Measurements from ENCODE around the gene CLEC16A. TPM values are rescaled to one million over a fixed set of nuclear protein-coding genes. Genes with fewer than 3 reads are reported as not detected.

CLEC16A gene
- total RNA-seq, 2 donors from 2014 or later = 46.6 to 47.6 TPM

GRCh38 chr16:11024333-11025053 is 80.1 kb downstream of the CLEC16A start:
- Histone ChIP-seq H3K9me3 (peaks cover 6% of the 10 kb centered on the region), H3K27me3 (replicated peaks; ENCODE audit: insufficient read depth) (no peaks in the 10 kb centered on the region), H3K4me1 (ENCODE audit: control insufficient read depth in 1 of 2, low read depth in 2 of 2) (no peaks in the 10 kb centered on the region), H3K4me3 (no peak overlapping the region), H3K27ac (no peak overlapping the region), H3K36me3 (peaks cover 26% of the 10 kb centered on the region)
- ATAC-seq (ENCODE audit: insufficient number of reproducible peaks, low FRiP score, low read depth) (no peak), DNase-seq (ENCODE audit: low spot score) (no peak)
- TF ChIP-seq CTCF (IDR thresholded peaks at IDR 0.05) = no peak

GRCh38 chr16:11025120-11025531 is 80.8 kb downstream of the CLEC16A start:
- no peak overlapping the region for H3K27ac ChIP-seq
- TF ChIP-seq CTCF (IDR thresholded peaks at IDR 0.05) = no peak
- no peaks in the 10 kb centered on the region for H3K4me1 ChIP-seq (ENCODE audit: control insufficient read depth in 1 of 2, low read depth in 2 of 2)
- H3K36me3 ChIP-seq = peaks cover 26% of the 10 kb centered on the region
- DNase-seq (ENCODE audit: low spot score) (no peak), ATAC-seq (ENCODE audit: insufficient number of reproducible peaks, low FRiP score, low read depth) (no peak)
- no peak overlapping the region for H3K4me3 ChIP-seq
- H3K9me3 ChIP-seq = peaks cover 6% of the 10 kb centered on the region
- H3K27me3 ChIP-seq (replicated peaks; ENCODE audit: insufficient read depth) = no peaks in the 10 kb centered on the region

- H3K9me3 ChIP-seq = peaks cover 6% of the 10 kb centered on the region
- TF ChIP-seq CTCF (IDR thresholded peaks at IDR 0.05) = no peak
- H3K36me3 ChIP-seq = peaks cover 14% of the 10 kb centered on the region
- H3K4me3 ChIP-seq = no peak overlapping the region
- H3K27me3 ChIP-seq (replicated peaks; ENCODE audit: insufficient read depth) = no peaks in the 10 kb centered on the region
- ATAC-seq (ENCODE audit: insufficient number of reproducible peaks, low FRiP score, low read depth) (no peak), DNase-seq (ENCODE audit: low spot score) (no peak)
- no peak overlapping the region for H3K27ac ChIP-seq
- H3K4me1 ChIP-seq (ENCODE audit: control insufficient read depth in 1 of 2, low read depth in 2 of 2) = peaks cover 0 to 4% of the 10 kb centered on the region in 2 donors
These were observed 85.6 kb downstream of the CLEC16A start for GRCh38 chr16:11029948-11030347.

- ATAC-seq (ENCODE audit: insufficient number of reproducible peaks, low FRiP score, low read depth) (no peak), DNase-seq (ENCODE audit: low spot score) (no peak)
- peaks cover 6% of the 10 kb centered on the region for H3K9me3 ChIP-seq
- no peaks in the 10 kb centered on the region for H3K27me3 ChIP-seq (replicated peaks; ENCODE audit: insufficient read depth)
- TF ChIP-seq CTCF (IDR thresholded peaks at IDR 0.05) = no peak
- no peak overlapping the region for H3K4me3 ChIP-seq
- H3K27ac ChIP-seq = no peak overlapping the region
- peaks cover 0 to 6% of the 10 kb centered on the region in 2 donors for H3K4me1 ChIP-seq (ENCODE audit: control insufficient read depth in 1 of 2, low read depth in 2 of 2)
- H3K36me3 ChIP-seq = peaks cover 3% of the 10 kb centered on the region
These were observed 86.7 kb downstream of the CLEC16A start for GRCh38 chr16:11030990-11031510.

GRCh38 chr16:11032000-11032921 is 87.9 kb downstream of the CLEC16A start:
- DNase-seq (ENCODE audit: low spot score) = no peak
- H3K4me1 ChIP-seq (ENCODE audit: control insufficient read depth in 1 of 2, low read depth in 2 of 2) = peaks cover 0 to 15% of the 10 kb centered on the region in 2 donors
- no peak overlapping the region for H3K27ac ChIP-seq
- H3K27me3 ChIP-seq (replicated peaks; ENCODE audit: insufficient read depth) = no peaks in the 10 kb centered on the region
- peaks cover 6% of the 10 kb centered on the region for H3K9me3 ChIP-seq
- ATAC-seq (ENCODE audit: insufficient number of reproducible peaks, low FRiP score, low read depth) = no peak
- no peak overlapping the region for H3K4me3 ChIP-seq
- H3K36me3 ChIP-seq = no peaks in the 10 kb centered on the region
- no peak for TF ChIP-seq CTCF (IDR thresholded peaks at IDR 0.05)
